Stimulated activated CD8-positive, alpha-beta memory T cell treated with anti-CD3 and anti-CD28 coated beads, Interleukin-4, amount 100 ng/mL, for 24 hours (primary cell): ENCODE data around the gene HOXD9.

Experiments
- DNase-seq: peaks from one replicate; pipeline ENCODE4 v3.0.0-alpha.2; 2020; ENCODE audit warnings: low read depth

The HOXD9 gene

GRCh38 chr2:176124947-176125771 is 2.6 kb downstream of the HOXD9 start:
- DNase-seq, result no peak

GRCh38 chr2:176125772-176126054 is 3.2 kb downstream of the HOXD9 start:
- no peak for DNase-seq

GRCh38 chr2:176126929-176127773 is 4.6 kb downstream of the HOXD9 start:
- peak; percentile 49 for DNase-seq

GRCh38 chr2:176127774-176128072 is 5.2 kb downstream of the HOXD9 start:
- no peak for DNase-seq

GRCh38 chr2:176128172-176128981 is 5.9 kb downstream of the HOXD9 start:
- DNase-seq, result no peak

- DNase-seq, result no peak
These were observed 6.7 kb downstream of the HOXD9 start, which contains the start of gene HOXD8 for GRCh38 chr2:176128982-176129796. HOXD8 (plus strand) TSS chr2:176129705; CDS start chr2:176130367, 662 bp downstream.

- no peak for DNase-seq
These were observed 7.3 kb downstream of the HOXD9 start for GRCh38 chr2:176129813-176130146.

GRCh38 chr2:176130147-176130956 is 7.8 kb downstream of the HOXD9 start:
- DNase-seq, result no peak

GRCh38 chr2:176130957-176131847 is 8.7 kb downstream of the HOXD9 start:
- no peak for DNase-seq

GRCh38 chr2:176131848-176132158 is 9.3 kb downstream of the HOXD9 start:
- no peak for DNase-seq

GRCh38 chr2:176132205-176133171 is 10.0 kb downstream of the HOXD9 start:
- no peak for DNase-seq

GRCh38 chr2:176133389-176133788 is 10.9 kb downstream of the HOXD9 start:
- DNase-seq, result no peak

GRCh38 chr2:176134035-176134434 is 11.5 kb downstream of the HOXD9 start:
- no peak for DNase-seq

GRCh38 chr2:176135035-176135440 is 12.5 kb downstream of the HOXD9 start:
- DNase-seq, result no peak

GRCh38 chr2:176136374-176137251 is 14.1 kb downstream of the HOXD9 start:
- no peak for DNase-seq

- DNase-seq, result no peak
These were observed 14.7 kb downstream of the HOXD9 start for GRCh38 chr2:176137252-176137580.

GRCh38 chr2:176137906-176138305 is 15.4 kb downstream of the HOXD9 start:
- no peak for DNase-seq

- no peak for DNase-seq
These were observed 16.0 kb downstream of the HOXD9 start for GRCh38 chr2:176138526-176138922.
